ENCODE results near the gene CELA2B. TPM values are rescaled to one million over a fixed set of nuclear protein-coding genes. Genes with fewer than 3 reads are reported as not detected.
A peak's percentile ranks its signal among the peaks of the same experiment; 100 is the strongest.

Gene CELA2B
- total and polyA plus RNA-seq, 12 donors, result 1.7 to 28.1 (median 7.9) TPM; not detected in 3

GRCh38 chr1:15524021-15524282, 48.0 kb downstream of the CELA2B start, which contains the start of gene CASP9:
Gene CASP9, minus strand, starts transcription at chr1:15524215. Its CDS starts 15 bp downstream, at chr1:15524200.
- no peaks in the 10 kb centered on the region for H3K27me3 ChIP-seq
- no peak for DNase-seq
- H3K4me1 ChIP-seq (replicated peaks in 1 of 2), result peaks cover 21 to 39% of the 10 kb centered on the region in 2 donors
- no peak for TF ChIP-seq CTCF (IDR thresholded peaks at IDR 0.05)
- TF ChIP-seq POLR2A (IDR thresholded peaks at IDR 0.05), result peak; percentile 28 to 79
- H3K27ac ChIP-seq, result peak within 1 kb of the TSS; percentile 75 to 100 (median 94)
- 1% methylated on average over 26 to 27 of the region's 27 CpGs; no CpG with 5 or more reads in 2 of the 4 donors for WGBS, 4 donors
- no peaks in the 10 kb centered on the region for H3K9me3 ChIP-seq (replicated peaks in 1 of 3)
- no peaks in the 10 kb centered on the region for H3K36me3 ChIP-seq (replicated peaks in 1 of 2)
- H3K4me3 ChIP-seq, result peak within 1 kb of the TSS in 2 of 4 donors; percentile 67 to 97
- intact Hi-C loops (cut with DNase I), result no loop called here

- H3K4me3 ChIP-seq, result peak overlapping the region in 2 of 4 donors; percentile 67 to 97
- no peaks in the 10 kb centered on the region for H3K9me3 ChIP-seq (replicated peaks in 1 of 3)
- H3K36me3 ChIP-seq (replicated peaks in 1 of 2), result no peaks in the 10 kb centered on the region
- peaks cover 21 to 39% of the 10 kb centered on the region in 2 donors for H3K4me1 ChIP-seq (replicated peaks in 1 of 2)
- H3K27ac ChIP-seq, result peak overlapping the region; percentile 75 to 100 (median 94)
- no peaks in the 10 kb centered on the region for H3K27me3 ChIP-seq
- WGBS, 4 donors, result 0 to 5% (median 1%) methylated on average over 5 to 88 of the region's 88 CpGs
- TF ChIP-seq POLR2A (IDR thresholded peaks at IDR 0.05), result no peak
- no peak for TF ChIP-seq CTCF (IDR thresholded peaks at IDR 0.05)
- peak; percentile 99 to 100 (median 100) for DNase-seq
- intact Hi-C loops (cut with DNase I), result no loop called here
Observed at GRCh38 chr1:15524283-15525049, 48.6 kb downstream of the CELA2B start.

GRCh38 chr1:15525050-15526020, 49.4 kb downstream of the CELA2B start:
- WGBS, 4 donors, result 1 to 3% (median 2%) methylated on average over 22 to 40 of the region's 40 CpGs
- no peak for TF ChIP-seq CTCF (IDR thresholded peaks at IDR 0.05)
- peak in 1 of 2 donors; percentile 29 for TF ChIP-seq POLR2A (IDR thresholded peaks at IDR 0.05)
- DNase-seq, result peak in 6 of 7 donors; percentile 38 to 100 (median 64)
- peak overlapping the region; percentile 66 to 100 (median 94) for H3K27ac ChIP-seq
- H3K27me3 ChIP-seq, result no peaks in the 10 kb centered on the region
- no peaks in the 10 kb centered on the region for H3K9me3 ChIP-seq (replicated peaks in 1 of 3)
- H3K36me3 ChIP-seq (replicated peaks in 1 of 2), result no peaks in the 10 kb centered on the region
- H3K4me3 ChIP-seq, result peak overlapping the region in 2 of 4 donors; percentile 41 to 97
- H3K4me1 ChIP-seq (replicated peaks in 1 of 2), result peaks cover 21 to 39% of the 10 kb centered on the region in 2 donors
- intact Hi-C loops (cut with DNase I), result no loop called here

GRCh38 chr1:15526021-15526489, 50.2 kb downstream of the CELA2B start:
- no peak for TF ChIP-seq CTCF (IDR thresholded peaks at IDR 0.05)
- peak overlapping the region in 1 of 4 donors; percentile 97 for H3K4me3 ChIP-seq
- H3K4me1 ChIP-seq (replicated peaks in 1 of 2), result peaks cover 21 to 39% of the 10 kb centered on the region in 2 donors
- H3K36me3 ChIP-seq (replicated peaks in 1 of 2), result no peaks in the 10 kb centered on the region
- intact Hi-C loops (cut with DNase I), result no loop called here
- H3K27ac ChIP-seq, result peak overlapping the region; percentile 66 to 100 (median 94)
- peak in 5 of 7 donors; percentile 35 to 74 (median 63) for DNase-seq
- WGBS, 4 donors, result 6 to 9% (median 8%) methylated on average over 9 of the region's 9 CpGs
- no peaks in the 10 kb centered on the region for H3K27me3 ChIP-seq
- no peaks in the 10 kb centered on the region for H3K9me3 ChIP-seq (replicated peaks in 1 of 3)
